Liver (tissue), 3 donors: ENCODE results near the gene LEMD2.

Experiments used
- ATF3 ChIP-seq: IDR thresholded peaks from 2 replicates; pipeline ENCODE4 v1.6.1; 2016; ENCODE audit warnings: antibody characterized with exemption
- CTCF ChIP-seq: fragments of 150-350 bp; IDR thresholded peaks from 2 replicates; pipeline ENCODE4 v1.5.1; 2017; ENCODE audit warnings: improper control_type of control experiment, low read depth, low read length; ENCODE audit not compliant: missing input control
- HNF4A ChIP-seq, 2 donors: conservative IDR thresholded peaks; 2 replicates each; pipeline ENCODE4 v1.6.1; 2016; ENCODE audit warnings: antibody characterized with exemption in 2 of 2, mild to moderate bottlenecking in 2 of 2
- JUND ChIP-seq, 2 donors: IDR thresholded peaks; 2 replicates each; pipeline ENCODE4 v1.6.1; 2016; ENCODE audit warnings: antibody characterized with exemption in 2 of 2
- MAX ChIP-seq: IDR thresholded peaks from 2 replicates; pipeline ENCODE4 v1.6.1; 2016; ENCODE audit warnings: antibody characterized with exemption
- NR2F2 ChIP-seq: IDR thresholded peaks from 2 replicates; pipeline ENCODE4 v1.6.1; 2016; ENCODE audit warnings: antibody characterized with exemption
- RAD21 ChIP-seq, 2 donors: IDR thresholded peaks; 2 replicates each; pipeline ENCODE4 v1.6.1; 2016; ENCODE audit warnings: antibody characterized with exemption in 2 of 2, mild to moderate bottlenecking in 2 of 2
- REST ChIP-seq: IDR thresholded peaks from 2 replicates; pipeline ENCODE4 v1.6.1; 2016; ENCODE audit warnings: antibody characterized with exemption, mild to moderate bottlenecking
- YY1 ChIP-seq: IDR thresholded peaks from 2 replicates; pipeline ENCODE4 v1.6.1; 2016; ENCODE audit warnings: antibody characterized with exemption, mild to moderate bottlenecking
- donor health status: healthy.
- donor health status: healthy.

- no peak for TF ChIP-seq ATF3
- TF ChIP-seq CTCF: no peak
- no peak for TF ChIP-seq JUND (IDR thresholded peaks at IDR 0.05)
- TF ChIP-seq REST: no peak
- no peak for TF ChIP-seq HNF4A (conservative IDR thresholded peaks at IDR 0.05)
- no peak for TF ChIP-seq NR2F2
- no peak for TF ChIP-seq YY1
- TF ChIP-seq MAX: no peak
- no peak for TF ChIP-seq RAD21 (IDR thresholded peaks at IDR 0.05)
Observed at GRCh38 chr6:33738879-33739278, 50.1 kb downstream of the LEMD2 start.
